Measurements from ENCODE around the gene RAB36. TPM values are rescaled to one million over a fixed set of nuclear protein-coding genes. Genes with fewer than 3 reads are reported as not detected.

RAB36 gene
- total RNA-seq, 4 donors from 2014 or later = 8.8 to 28.7 (median 14.7) TPM

GRCh38 chr22:23138584-23139435 lies 6.5 kb upstream of the RAB36 start:
- no peak for TF ChIP-seq CTCF (IDR thresholded peaks at IDR 0.05)
- TF ChIP-seq POLR2A (IDR thresholded peaks at IDR 0.05) = no peak
- intact Hi-C loops (cut with DNase I; ENCODE audit: low total_unique reads) = no loop called here
- Histone ChIP-seq H3K27me3 (no peaks in the 10 kb centered on the region), H3K4me3 (no peak overlapping the region), H3K36me3 (no peaks in the 10 kb centered on the region), H3K9me3 (no peaks in the 10 kb centered on the region), H3K27ac (no peak overlapping the region), H3K4me1 (no peaks in the 10 kb centered on the region)
- no peak for DNase-seq

- no peak for TF ChIP-seq CTCF (IDR thresholded peaks at IDR 0.05)
- TF ChIP-seq POLR2A (IDR thresholded peaks at IDR 0.05) = no peak
- intact Hi-C loops (cut with DNase I; ENCODE audit: low total_unique reads) = loop anchor here (10.0 kb wide), 1 partner anchor 66 kb away; the partner anchor contains the start of gene GNAZ
Measured at GRCh38 chr22:23140385-23140784, 4.9 kb upstream of the RAB36 start.

GRCh38 chr22:23142546-23143105 lies 2.7 kb upstream of the RAB36 start:
- TF ChIP-seq POLR2A (IDR thresholded peaks at IDR 0.05) (no peak), CTCF (IDR thresholded peaks at IDR 0.05) (no peak)
- no peak for DNase-seq
- H3K4me3 ChIP-seq = peak overlapping the region in 1 of 2 donors; percentile 18
- H3K27me3 ChIP-seq = no peaks in the 10 kb centered on the region
- no peak overlapping the region for H3K27ac ChIP-seq
- no peaks in the 10 kb centered on the region for H3K36me3 ChIP-seq
- H3K9me3 ChIP-seq = no peaks in the 10 kb centered on the region
- intact Hi-C loops (cut with DNase I; ENCODE audit: low total_unique reads) = loop anchor here (10.0 kb wide), 1 partner anchor 68 kb away; the partner anchor contains the start of gene GNAZ
- H3K4me1 ChIP-seq = no peaks in the 10 kb centered on the region

More at GRCh38 chr22:23140385-23140784, 4.9 kb upstream of the RAB36 start:
- no peaks in the 10 kb centered on the region for H3K36me3 ChIP-seq
- H3K9me3 ChIP-seq = no peaks in the 10 kb centered on the region
- no peak overlapping the region for H3K4me3 ChIP-seq
- no peak overlapping the region for H3K27ac ChIP-seq
- no peaks in the 10 kb centered on the region for H3K27me3 ChIP-seq
- H3K4me1 ChIP-seq = no peaks in the 10 kb centered on the region
- DNase-seq = no peak

- H3K4me1 ChIP-seq = no peaks in the 10 kb centered on the region
- intact Hi-C loops (cut with DNase I; ENCODE audit: low total_unique reads) = loop anchor here (10.0 kb wide), 1 partner anchor 68 kb away; the partner anchor contains the start of gene GNAZ
- no peak overlapping the region for H3K4me3 ChIP-seq
- DNase-seq = no peak
- no peak overlapping the region for H3K27ac ChIP-seq
- no peaks in the 10 kb centered on the region for H3K9me3 ChIP-seq
- no peaks in the 10 kb centered on the region for H3K27me3 ChIP-seq
- no peak for TF ChIP-seq POLR2A (IDR thresholded peaks at IDR 0.05)
- TF ChIP-seq CTCF (IDR thresholded peaks at IDR 0.05) = no peak
- no peaks in the 10 kb centered on the region for H3K36me3 ChIP-seq
Measured at GRCh38 chr22:23143119-23143518, 2.2 kb upstream of the RAB36 start.

- H3K27ac ChIP-seq = peak overlapping the region; percentile 17 to 82
- H3K4me1 ChIP-seq = no peaks in the 10 kb centered on the region
- H3K27me3 ChIP-seq = no peaks in the 10 kb centered on the region
- TF ChIP-seq CTCF (IDR thresholded peaks at IDR 0.05) = no peak
- TF ChIP-seq POLR2A (IDR thresholded peaks at IDR 0.05) = no peak
- no peaks in the 10 kb centered on the region for H3K9me3 ChIP-seq
- no peak for DNase-seq
- H3K4me3 ChIP-seq = peak overlapping the region; percentile 30 to 51
- no peaks in the 10 kb centered on the region for H3K36me3 ChIP-seq
- intact Hi-C loops (cut with DNase I; ENCODE audit: low total_unique reads) = loop anchor here (10.0 kb wide), 1 partner anchor 70 kb away; the partner anchor contains the start of gene GNAZ
Measured at GRCh38 chr22:23144432-23144831, 845 bp upstream of the RAB36 start.
